ENCODE measurements around the gene CCDC85B. TPM values are rescaled to one million over a fixed set of nuclear protein-coding genes. Genes with fewer than 3 reads are reported as not detected.

Gene CCDC85B
- total RNA-seq, 4 donors from 2014 or later = 44.9 to 61.0 (median 53.1) TPM

GRCh38 chr11:65849366-65849765 is 41.1 kb upstream of the CCDC85B start:
- no peak for DNase-seq (ENCODE audit: low spot score in 2 of 2)
- TF ChIP-seq POLR2A (IDR thresholded peaks at IDR 0.05) = no peak
- TF ChIP-seq CTCF (IDR thresholded peaks at IDR 0.05) = no peak
- WGBS, 2 donors = 55 to 66% methylated on average over 7 to 8 of the region's 8 CpGs
- intact Hi-C loops (cut with DNase I; ENCODE audit: low total_unique reads) = no loop called here
- no peak overlapping the region for H3K4me3 ChIP-seq (ENCODE audit: low read depth, poor library complexity, severe bottlenecking)

GRCh38 chr11:65849771-65850216 is 40.7 kb upstream of the CCDC85B start:
- DNase-seq (ENCODE audit: low spot score in 2 of 2) = no peak
- H3K4me3 ChIP-seq (ENCODE audit: low read depth, poor library complexity, severe bottlenecking) = no peak overlapping the region
- TF ChIP-seq CTCF (IDR thresholded peaks at IDR 0.05) = no peak
- TF ChIP-seq POLR2A (IDR thresholded peaks at IDR 0.05) = no peak
- intact Hi-C loops (cut with DNase I; ENCODE audit: low total_unique reads) = no loop called here
- WGBS, 2 donors = 56 to 69% methylated on average over 10 to 12 of the region's 16 CpGs

GRCh38 chr11:65850217-65851082 is 40.0 kb upstream of the CCDC85B start:
- intact Hi-C loops (cut with DNase I; ENCODE audit: low total_unique reads) = no loop called here
- 77 to 79% methylated on average over 15 to 18 of the region's 20 CpGs for WGBS, 2 donors
- DNase-seq (ENCODE audit: low spot score in 2 of 2) = no peak
- no peak for TF ChIP-seq POLR2A (IDR thresholded peaks at IDR 0.05)
- no peak overlapping the region for H3K4me3 ChIP-seq (ENCODE audit: low read depth, poor library complexity, severe bottlenecking)

DNA sequence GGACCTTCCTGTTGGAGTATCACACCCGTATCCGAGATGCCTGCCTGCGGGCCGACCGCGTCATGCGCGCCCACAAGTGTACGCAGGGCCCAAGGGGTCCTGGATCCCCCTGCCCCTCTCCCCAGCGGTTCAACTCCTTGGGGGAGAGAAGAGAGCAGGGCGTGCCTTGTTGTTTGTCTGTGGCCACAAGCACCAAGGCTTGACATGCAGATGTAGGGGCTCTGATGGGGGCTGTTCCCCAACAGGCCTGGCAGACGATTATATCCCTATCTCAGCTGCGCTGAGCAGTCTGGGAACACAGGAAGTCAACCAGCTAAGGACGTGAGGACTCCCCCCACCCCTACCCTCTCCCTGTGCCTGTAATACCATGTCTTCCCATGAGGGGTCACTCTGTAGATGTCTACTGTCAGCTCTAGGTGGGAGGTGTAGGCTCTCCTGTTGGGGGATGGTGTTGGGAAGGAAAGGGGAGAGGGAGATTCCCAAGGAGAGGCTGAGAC is 39.3 kb upstream of the CCDC85B start:
- H3K4me3 ChIP-seq (ENCODE audit: low read depth, poor library complexity, severe bottlenecking) = no peak overlapping the region
- intact Hi-C loops (cut with DNase I; ENCODE audit: low total_unique reads) = no loop called here
- TF ChIP-seq CTCF (IDR thresholded peaks at IDR 0.05) (no peak), POLR2A (IDR thresholded peaks at IDR 0.05) (no peak)
- no peak for DNase-seq (ENCODE audit: low spot score in 2 of 2)
- WGBS, 2 donors = 89 to 92% methylated on average over 14 of the region's 14 CpGs

DNA sequence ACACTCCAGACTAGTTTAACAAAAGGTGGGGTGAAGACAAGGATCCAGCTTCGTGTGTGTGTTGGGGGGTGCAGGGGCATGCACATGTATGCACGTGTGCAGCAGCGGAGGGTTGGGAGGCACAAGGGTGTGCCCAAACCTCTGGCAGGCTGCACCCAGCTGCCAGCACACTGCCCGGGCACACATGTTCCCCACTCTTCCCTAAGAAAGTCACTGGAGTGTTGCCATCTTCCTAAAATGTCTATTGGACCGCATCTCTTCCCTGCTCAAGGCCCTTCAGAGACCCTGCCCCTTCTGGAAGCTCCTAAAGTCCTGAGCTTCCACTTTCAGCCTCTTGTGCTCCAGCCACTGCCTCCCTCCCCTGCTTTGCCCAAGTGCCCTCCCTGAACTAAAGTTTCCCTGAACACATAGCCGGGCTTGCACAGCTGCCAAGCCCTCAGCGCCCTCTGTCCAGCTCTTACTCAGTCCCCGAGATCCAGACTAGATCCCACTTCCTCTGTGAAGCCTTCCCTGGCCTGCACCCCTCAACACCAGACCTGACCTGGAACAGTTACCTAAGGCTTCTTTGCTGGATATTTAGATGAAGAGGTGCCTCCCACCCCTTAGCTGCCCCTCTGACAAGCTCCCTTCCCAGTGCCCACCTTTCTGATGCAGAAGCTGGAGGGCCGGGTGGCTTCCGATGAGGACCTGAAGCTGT is 38.5 kb upstream of the CCDC85B start:
- TF ChIP-seq CTCF (IDR thresholded peaks at IDR 0.05) = no peak
- no peak for TF ChIP-seq POLR2A (IDR thresholded peaks at IDR 0.05)
- intact Hi-C loops (cut with DNase I; ENCODE audit: low total_unique reads) = no loop called here
- no peak overlapping the region for H3K4me3 ChIP-seq (ENCODE audit: low read depth, poor library complexity, severe bottlenecking)
- DNase-seq (ENCODE audit: low spot score in 2 of 2) = no peak
- WGBS, 2 donors = 54 to 73% methylated on average over 10 of the region's 10 CpGs
